ENCODE data around the gene DLG2. TPM values are rescaled to one million over a fixed set of nuclear protein-coding genes. Genes with fewer than 3 reads are reported as not detected.

The DLG2 gene
- total RNA-seq, 1 donor from 2014 or later, result 5.1 TPM

DNA sequence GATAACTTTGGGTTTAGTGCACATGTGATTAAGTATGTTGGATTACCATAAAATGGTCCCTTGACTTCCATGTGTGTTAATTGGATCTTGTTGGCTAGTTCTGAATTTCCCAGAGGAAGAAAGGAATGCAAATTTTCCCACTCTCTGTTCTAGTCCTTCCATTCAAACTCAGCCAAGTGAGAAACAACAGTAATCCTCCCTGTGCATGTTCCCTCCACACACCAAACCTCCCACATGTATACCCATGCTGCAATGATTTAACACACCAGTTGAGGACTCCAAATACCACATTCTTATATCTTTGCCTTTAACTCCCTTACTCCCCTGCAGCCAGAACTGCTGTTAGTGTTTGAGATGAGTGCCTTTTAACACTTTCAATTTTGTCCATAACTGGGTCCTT is 1158.9 kb downstream of the DLG2 start:
- H3K27ac Mint-ChIP-seq (ENCODE audit: unreplicated experiment), result no peak overlapping the region
- no peak overlapping the region for H3K4me3 Mint-ChIP-seq (ENCODE audit: unreplicated experiment)
- DNase-seq (ENCODE audit: low spot score), result no peak
- no peaks in the 10 kb centered on the region for H3K36me3 Mint-ChIP-seq (ENCODE audit: low read depth, unreplicated experiment)
- no peaks in the 10 kb centered on the region for H3K27me3 Mint-ChIP-seq (ENCODE audit: unreplicated experiment)
- H3K4me1 Mint-ChIP-seq (ENCODE audit: unreplicated experiment), result peaks cover 7% of the 10 kb centered on the region
- TF ChIP-seq, protein P1, sequence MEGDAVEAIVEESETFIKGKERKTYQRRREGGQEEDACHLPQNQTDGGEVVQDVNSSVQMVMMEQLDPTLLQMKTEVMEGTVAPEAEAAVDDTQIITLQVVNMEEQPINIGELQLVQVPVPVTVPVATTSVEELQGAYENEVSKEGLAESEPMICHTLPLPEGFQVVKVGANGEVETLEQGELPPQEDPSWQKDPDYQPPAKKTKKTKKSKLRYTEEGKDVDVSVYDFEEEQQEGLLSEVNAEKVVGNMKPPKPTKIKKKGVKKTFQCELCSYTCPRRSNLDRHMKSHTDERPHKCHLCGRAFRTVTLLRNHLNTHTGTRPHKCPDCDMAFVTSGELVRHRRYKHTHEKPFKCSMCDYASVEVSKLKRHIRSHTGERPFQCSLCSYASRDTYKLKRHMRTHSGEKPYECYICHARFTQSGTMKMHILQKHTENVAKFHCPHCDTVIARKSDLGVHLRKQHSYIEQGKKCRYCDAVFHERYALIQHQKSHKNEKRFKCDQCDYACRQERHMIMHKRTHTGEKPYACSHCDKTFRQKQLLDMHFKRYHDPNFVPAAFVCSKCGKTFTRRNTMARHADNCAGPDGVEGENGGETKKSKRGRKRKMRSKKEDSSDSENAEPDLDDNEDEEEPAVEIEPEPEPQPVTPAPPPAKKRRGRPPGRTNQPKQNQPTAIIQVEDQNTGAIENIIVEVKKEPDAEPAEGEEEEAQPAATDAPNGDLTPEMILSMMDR (IDR thresholded peaks at IDR 0.05; ENCODE audit: unreplicated experiment), result no peak
- no peaks in the 10 kb centered on the region for H3K9me3 Mint-ChIP-seq (ENCODE audit: unreplicated experiment)

DNA sequence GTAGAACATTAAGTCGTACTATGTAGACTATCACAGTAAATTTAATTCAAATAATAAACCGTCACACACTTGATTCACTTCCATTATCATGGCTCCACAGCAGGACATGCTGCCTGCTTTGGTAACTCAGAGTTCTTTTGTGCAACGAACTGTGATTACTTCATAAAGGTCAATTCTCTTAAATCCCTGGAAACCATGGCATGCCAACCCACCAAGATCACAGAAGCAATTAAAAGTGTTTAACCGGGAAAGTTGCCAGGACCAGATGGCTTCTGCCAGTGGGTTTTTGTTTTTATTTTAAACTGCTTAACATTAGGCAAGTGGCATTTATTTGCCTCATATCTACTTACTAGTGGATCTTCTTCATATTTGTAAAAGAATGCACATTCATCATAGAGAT is 1162.1 kb downstream of the DLG2 start:
- no peak overlapping the region for H3K4me3 Mint-ChIP-seq (ENCODE audit: unreplicated experiment)
- no peaks in the 10 kb centered on the region for H3K27me3 Mint-ChIP-seq (ENCODE audit: unreplicated experiment)
- H3K36me3 Mint-ChIP-seq (ENCODE audit: low read depth, unreplicated experiment), result no peaks in the 10 kb centered on the region
- TF ChIP-seq, protein P1 (IDR thresholded peaks at IDR 0.05; ENCODE audit: unreplicated experiment), result no peak
- H3K27ac Mint-ChIP-seq (ENCODE audit: unreplicated experiment), result no peak overlapping the region
- DNase-seq (ENCODE audit: low spot score), result no peak
- no peaks in the 10 kb centered on the region for H3K4me1 Mint-ChIP-seq (ENCODE audit: unreplicated experiment)
- H3K9me3 Mint-ChIP-seq (ENCODE audit: unreplicated experiment), result no peaks in the 10 kb centered on the region

DNA sequence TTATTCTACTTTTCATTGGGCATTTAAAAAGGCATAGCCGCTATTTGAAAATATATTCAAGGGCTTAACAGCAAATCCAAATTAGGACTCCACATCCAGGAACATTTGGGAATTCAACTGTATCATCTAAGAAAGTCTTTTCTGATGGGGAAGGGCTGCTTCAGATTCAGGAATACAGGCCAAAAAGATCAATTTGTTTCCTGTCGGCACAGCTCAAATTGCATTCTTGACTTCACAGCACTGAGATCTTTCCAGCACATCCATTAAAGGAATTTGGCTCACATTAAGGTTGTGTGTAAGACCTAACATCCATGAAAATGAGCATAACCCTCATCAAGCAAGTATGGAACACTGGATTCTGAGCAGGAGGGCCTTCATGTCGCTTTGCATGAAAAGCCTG is 1171.5 kb downstream of the DLG2 start:
- no peaks in the 10 kb centered on the region for H3K36me3 Mint-ChIP-seq (ENCODE audit: low read depth, unreplicated experiment)
- no peak overlapping the region for H3K4me3 Mint-ChIP-seq (ENCODE audit: unreplicated experiment)
- H3K9me3 Mint-ChIP-seq (ENCODE audit: unreplicated experiment), result no peaks in the 10 kb centered on the region
- TF ChIP-seq, protein P1 (IDR thresholded peaks at IDR 0.05; ENCODE audit: unreplicated experiment), result no peak
- DNase-seq (ENCODE audit: low spot score), result no peak
- H3K4me1 Mint-ChIP-seq (ENCODE audit: unreplicated experiment), result no peaks in the 10 kb centered on the region
- H3K27me3 Mint-ChIP-seq (ENCODE audit: unreplicated experiment), result no peaks in the 10 kb centered on the region
- no peak overlapping the region for H3K27ac Mint-ChIP-seq (ENCODE audit: unreplicated experiment)

DNA sequence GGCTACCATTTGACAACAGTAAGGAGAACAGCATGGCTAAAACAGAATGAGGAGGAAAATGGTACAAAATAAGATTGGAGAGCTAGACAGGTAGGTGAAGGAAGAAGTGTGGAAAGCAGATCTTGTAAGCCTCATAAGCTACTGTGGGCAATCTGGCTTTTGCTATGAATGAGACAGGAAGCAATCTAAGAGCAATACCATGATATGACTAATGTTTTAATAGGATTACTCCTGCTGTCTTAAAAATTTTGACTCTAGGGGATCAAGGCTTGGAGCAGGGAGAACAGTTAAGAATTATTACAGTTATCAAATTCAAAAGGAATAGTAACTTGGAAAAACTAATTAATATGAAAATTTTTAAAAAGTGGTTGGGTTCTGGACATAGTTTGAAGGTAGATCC is 1174.9 kb downstream of the DLG2 start:
- DNase-seq (ENCODE audit: low spot score), result no peak
- Mint-ChIP-seq H3K36me3 (ENCODE audit: low read depth, unreplicated experiment) (no peaks in the 10 kb centered on the region), H3K4me3 (ENCODE audit: unreplicated experiment) (no peak overlapping the region), H3K4me1 (ENCODE audit: unreplicated experiment) (no peaks in the 10 kb centered on the region), H3K27me3 (ENCODE audit: unreplicated experiment) (no peaks in the 10 kb centered on the region), H3K9me3 (ENCODE audit: unreplicated experiment) (no peaks in the 10 kb centered on the region), H3K27ac (ENCODE audit: unreplicated experiment) (no peak overlapping the region)
- TF ChIP-seq, protein P1 (IDR thresholded peaks at IDR 0.05; ENCODE audit: unreplicated experiment), result no peak

DNA sequence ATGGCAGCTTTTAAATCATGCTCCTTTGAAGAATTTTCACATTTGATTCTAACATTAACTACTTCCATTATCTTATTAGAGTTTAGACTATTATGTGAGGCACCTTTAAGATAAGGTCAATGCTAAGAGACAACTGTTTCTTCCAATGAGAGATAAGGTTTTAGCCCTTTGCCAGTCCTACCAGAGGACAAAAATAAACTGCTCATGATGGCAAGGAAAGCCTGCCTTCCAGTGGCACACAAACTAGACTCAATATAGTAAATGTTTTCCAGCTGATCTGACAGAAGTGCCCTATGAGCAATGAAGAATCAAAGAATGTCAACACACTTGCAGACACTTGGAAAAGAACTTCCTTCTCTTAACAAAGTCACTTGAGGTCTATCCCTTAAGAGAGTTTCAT is 1188.6 kb downstream of the DLG2 start:
- TF ChIP-seq, protein P1 (IDR thresholded peaks at IDR 0.05; ENCODE audit: unreplicated experiment), result no peak
- peaks cover 7% of the 10 kb centered on the region for H3K4me1 Mint-ChIP-seq (ENCODE audit: unreplicated experiment)
- DNase-seq (ENCODE audit: low spot score), result no peak
- H3K36me3 Mint-ChIP-seq (ENCODE audit: low read depth, unreplicated experiment), result no peaks in the 10 kb centered on the region
- no peak overlapping the region for H3K27ac Mint-ChIP-seq (ENCODE audit: unreplicated experiment)
- no peak overlapping the region for H3K4me3 Mint-ChIP-seq (ENCODE audit: unreplicated experiment)
- no peaks in the 10 kb centered on the region for H3K9me3 Mint-ChIP-seq (ENCODE audit: unreplicated experiment)
- H3K27me3 Mint-ChIP-seq (ENCODE audit: unreplicated experiment), result no peaks in the 10 kb centered on the region
